GM19023 (cell line): ENCODE measurements around the gene RABL3.
"Not testable (repeated sequence)": the region's sequence is repeated elsewhere in the genome, so short reads cannot be mapped to it uniquely, and the experiment has no call there.

Source experiments
- ATAC-seq: cut with Tn5 transposase; IDR thresholded peaks from one replicate; pipeline ENCODE4 v1.9.1; 2021; ENCODE audit warnings: mild to moderate bottlenecking, moderate library complexity; ENCODE audit not compliant: unreplicated experiment

RABL3 gene

DNA sequence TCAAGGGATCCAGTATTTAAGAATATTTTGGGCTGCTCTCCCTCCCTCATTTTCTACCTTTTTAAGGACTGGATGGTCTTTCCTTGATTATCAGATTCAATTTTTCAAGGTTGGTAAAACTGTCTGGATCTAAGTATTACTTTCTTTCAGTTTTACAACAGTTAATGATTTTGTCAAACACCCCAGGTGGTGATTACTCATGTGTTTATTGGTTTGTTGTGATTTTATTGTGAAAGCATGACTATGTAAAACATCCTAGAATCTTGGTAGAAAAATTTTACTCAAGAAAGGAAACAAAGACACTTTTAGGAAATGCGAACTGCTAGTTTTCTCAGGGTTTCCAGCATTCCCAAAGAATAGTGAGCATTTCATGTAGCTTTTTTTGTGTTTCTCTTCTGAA, 7.5 kb upstream of the RABL3 start:
- ATAC-seq: no peak

- ATAC-seq: no peak
These were observed 3.1 kb upstream of the RABL3 start for GRCh38 chr3:120745466-120745865.

DNA sequence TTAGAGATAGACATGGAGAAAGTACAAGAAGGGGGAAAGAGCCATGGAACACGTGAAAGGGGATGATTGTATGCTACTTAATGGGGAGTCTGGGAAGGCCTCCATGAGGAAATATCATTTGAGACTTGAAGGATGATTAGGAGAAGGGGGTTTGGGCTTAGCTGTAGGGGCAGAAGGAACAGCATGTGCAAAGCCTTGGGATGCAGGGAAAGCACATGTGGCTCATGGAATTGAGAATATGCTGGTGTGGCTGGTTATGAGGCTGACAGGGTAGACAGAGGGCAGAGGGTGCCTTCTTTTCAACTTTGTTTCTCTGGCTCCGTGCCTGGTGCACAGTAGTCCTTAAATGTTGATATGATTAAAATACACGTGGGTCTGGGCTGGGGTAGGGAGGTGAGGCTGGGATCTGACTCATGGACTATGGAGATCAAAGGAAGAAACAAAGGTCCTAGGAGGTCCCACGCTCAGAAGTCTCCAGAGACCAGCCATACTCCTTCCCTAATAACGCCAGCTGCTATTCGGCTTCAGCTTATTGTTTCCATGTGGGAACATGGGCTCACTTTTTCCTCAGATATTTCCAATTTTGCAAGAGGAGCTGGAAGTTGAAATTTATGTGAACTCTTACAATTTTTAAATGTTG, 1.4 kb upstream of the RABL3 start:
- ATAC-seq: no peak

GRCh38 chr3:120742849-120743365, 591 bp upstream of the RABL3 start:
- peak; percentile 27 for ATAC-seq

DNA sequence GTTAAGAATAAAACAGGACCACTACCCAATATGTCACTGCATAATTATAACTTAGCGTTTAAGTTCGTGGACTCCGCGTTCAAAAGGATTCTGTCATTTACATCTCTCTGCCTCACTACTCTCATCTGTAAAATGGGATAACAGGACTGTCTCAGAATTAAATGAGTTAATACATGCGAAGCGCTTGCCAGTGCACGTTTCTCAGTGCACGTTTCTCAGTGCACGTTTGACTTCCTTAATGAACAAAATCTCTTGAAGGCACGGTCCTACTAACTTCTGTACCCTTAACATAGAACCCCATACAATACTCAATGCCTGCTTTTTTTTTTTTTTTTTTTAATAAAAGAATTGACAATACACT, 499 bp downstream of the RABL3 start:
- peak; percentile 3 for ATAC-seq

DNA sequence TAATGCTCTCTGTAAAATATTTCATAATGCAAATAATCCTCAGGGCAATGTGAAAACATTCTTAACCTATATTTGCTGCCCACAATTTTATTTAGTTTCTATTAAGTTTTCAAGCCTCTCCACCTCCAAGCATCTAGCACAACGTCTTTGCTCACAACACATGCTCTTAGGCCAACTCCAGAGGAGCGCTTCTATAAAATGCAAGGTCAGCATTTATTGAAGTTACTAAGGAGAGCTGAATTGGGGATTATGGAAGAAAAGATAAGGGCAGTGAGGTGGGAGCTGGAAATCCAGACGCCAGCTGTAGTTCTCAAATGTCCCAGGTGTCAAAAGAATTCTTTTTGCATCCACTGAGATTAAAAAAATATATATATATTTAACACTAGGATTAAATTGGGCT, 996 bp downstream of the RABL3 start:
- ATAC-seq: no peak

- not testable (repeated sequence) for ATAC-seq
These were observed 4.3 kb downstream of the RABL3 start for GRCh38 chr3:120738006-120738405.

DNA sequence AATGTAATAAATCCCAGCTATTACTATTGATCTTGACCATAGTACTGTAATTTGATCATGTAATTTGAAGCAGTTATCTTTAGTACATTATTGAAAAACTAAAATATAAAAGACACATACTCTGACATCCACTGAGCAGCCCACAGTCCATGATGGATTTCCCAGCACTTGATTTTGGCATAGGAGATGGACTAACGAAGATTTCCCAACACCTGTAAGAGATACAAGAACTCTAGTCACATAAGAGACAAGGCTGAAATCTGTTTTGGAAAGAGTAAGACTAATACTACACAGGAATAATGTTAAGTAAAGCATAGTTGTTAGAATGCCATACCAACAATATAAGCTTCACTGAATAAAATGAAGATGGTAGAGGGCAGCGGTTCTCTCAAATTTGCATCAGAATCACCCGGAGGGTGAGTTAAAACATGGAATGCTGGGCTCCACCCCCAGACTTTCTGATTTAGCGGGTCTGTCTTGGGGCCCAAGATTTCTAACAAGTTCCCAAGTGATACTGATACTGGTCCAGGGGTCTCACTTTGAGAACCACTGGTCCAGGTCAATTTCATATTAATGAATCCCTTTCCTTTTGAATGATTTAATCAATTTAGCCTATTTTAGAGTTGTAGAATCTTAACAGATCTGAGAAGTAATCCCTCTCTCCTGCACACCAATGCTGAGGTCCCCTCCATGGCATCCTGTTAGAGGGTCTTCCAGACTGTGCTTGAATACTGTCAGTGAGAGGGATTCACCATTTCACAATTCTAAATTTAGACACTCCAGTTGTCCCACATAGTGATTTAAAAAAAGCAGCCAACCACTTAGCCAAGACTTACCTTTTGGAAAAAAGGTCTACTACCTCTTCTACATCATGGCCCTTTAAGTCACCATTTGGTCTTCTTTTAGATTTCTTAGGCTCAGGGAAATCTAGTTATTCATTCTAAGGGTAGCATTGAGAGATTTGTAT, 11.5 kb downstream of the RABL3 start:
- ATAC-seq: no peak

DNA sequence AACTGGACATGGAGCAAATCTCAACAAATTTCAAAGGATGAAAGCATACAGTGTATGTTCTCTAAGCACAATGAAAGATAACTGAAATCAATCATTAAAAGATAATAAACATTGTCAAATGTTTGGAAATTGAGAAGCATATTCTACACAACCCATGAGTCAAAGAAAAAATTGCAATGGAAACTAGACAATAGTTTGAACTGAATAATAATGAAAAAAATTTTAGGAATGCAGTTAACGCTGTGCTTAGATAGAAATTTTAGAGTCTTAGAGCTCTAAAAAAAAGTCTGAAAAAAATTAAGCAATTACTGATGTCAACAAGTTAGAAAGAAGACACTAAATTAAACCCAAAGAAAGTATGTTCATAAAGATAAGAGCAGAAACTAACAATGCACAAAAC, 15.5 kb downstream of the RABL3 start:
- ATAC-seq: no peak

DNA sequence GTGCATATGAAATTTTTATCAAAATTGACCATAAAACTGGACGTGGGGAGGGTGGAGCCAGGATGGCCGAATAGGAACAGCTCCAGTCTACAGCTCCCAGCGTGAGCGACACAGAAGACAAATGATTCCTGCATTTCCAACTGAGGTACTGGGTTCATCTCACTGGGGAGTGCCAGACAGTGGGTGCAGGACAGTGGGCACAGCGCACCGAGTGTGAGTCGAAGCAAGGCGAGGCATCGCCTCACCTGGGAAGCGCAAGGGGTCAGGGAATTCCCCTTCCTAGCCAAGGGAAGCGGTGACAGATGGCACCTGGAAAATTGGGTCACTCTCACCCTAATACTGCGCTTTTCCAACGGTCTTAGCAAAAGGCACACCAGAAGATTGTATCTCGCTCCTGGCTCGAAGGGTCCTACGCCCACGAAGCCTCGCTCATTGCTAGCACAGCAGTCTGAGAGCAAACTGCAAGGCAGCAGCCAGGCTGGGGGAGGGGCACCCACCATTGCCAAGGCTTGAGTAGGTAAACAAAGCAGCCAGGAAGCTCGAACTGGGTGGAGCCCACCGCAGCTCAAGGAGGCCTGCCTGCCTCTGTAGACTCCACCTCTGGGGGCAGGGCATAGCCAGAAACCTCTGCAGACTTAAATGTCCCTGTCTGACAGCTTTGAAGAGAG, 23.0 kb downstream of the RABL3 start:
- not testable (repeated sequence) for ATAC-seq

- ATAC-seq: no peak
These were observed 29.1 kb downstream of the RABL3 start for GRCh38 chr3:120713262-120713661.

- ATAC-seq: no peak
These were observed 31.9 kb downstream of the RABL3 start for GRCh38 chr3:120710369-120710768.

GRCh38 chr3:120708408-120708807, 33.9 kb downstream of the RABL3 start:
- no peak for ATAC-seq

DNA sequence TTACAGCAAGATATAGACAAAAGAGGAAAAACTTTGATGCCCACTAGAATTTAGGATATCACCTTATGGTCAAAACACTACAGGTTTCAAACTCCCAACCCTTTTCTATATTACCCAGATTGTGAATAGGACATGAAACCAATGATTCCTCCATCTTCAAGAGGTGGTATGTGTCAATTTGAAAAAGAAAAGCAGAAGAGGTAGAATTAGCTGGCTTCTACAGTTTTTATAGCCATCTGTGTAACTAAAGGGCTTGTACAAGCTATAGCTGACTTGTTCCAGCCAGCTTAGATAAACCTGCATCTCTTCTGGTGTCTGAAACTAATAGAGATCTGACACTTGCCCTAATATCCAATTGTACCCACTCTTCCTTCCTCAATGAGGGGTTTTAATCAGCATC, 35.4 kb downstream of the RABL3 start:
- no peak for ATAC-seq

GRCh38 chr3:120705884-120706582, 36.3 kb downstream of the RABL3 start:
- ATAC-seq: no peak

GRCh38 chr3:120699333-120699732, 43.0 kb downstream of the RABL3 start:
- ATAC-seq: no peak

GRCh38 chr3:120693439-120694171, 48.7 kb downstream of the RABL3 start:
- no peak for ATAC-seq

DNA sequence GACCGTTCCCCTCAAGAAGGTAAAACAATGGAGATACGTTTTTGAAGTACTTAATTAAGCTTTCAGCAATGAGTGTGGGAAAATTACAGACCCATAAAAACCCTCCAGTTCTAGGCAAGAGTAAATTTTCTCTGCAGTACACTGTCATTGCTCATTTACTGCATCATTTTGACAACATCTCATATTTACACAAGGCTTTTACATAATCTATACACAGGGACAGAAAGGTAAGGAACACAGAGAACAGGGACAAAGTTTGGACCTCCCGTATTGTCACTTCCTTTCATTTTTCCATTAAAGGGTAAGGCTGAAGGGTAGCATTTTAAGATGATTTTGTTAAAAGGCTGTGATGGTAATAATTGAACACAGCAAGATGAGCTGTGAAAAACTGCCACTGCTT, 52.9 kb downstream of the RABL3 start:
- ATAC-seq: no peak

- ATAC-seq: peak; percentile 96
These were observed 54.2 kb downstream of the RABL3 start for GRCh38 chr3:120688121-120688520.

DNA sequence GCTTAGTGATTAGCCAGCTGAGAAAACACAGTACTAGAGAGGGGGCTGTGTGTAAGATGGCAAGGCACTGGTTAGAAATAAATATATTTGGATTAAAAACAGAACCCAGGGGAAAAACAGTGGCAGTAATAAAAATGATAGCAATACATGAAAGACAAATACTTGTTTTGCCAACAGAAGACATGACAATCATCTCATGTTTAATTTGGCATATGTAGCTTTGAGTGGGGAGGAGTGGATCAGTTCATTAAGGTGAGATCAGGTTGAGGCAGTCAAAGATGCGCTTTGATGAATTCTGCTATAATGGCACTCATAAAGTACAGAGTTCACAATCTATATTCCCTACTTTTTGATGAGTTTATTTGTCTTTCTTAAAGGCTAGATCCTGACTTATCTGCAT, 56.9 kb downstream of the RABL3 start:
- no peak for ATAC-seq
